ENCODE data around the gene PRXL2B.

PRXL2B gene

GRCh38 chr1:2610036-2610959, 23.7 kb downstream of the PRXL2B start:
- Histone ChIP-seq H3K9me3 (ENCODE audit: control extremely low read depth in 1 of 5, control insufficient read depth in 4 of 5, insufficient read depth in 2 of 5, low read depth in 1 of 5, low read length in 4 of 5) (peaks cover 3 to 17% (median 8%) of the 10 kb centered on the region in 5 experiments), H3K4me3 (ENCODE audit: control insufficient read depth in 1 of 7, extremely low read depth in 1 of 7, insufficient read depth in 4 of 7, low read depth in 2 of 7, low read length in 6 of 7) (no peak overlapping the region), H3K27me3 (replicated peaks in 2 of 5; ENCODE audit: control insufficient read depth in 4 of 5, insufficient read depth in 5 of 5, low read length in 4 of 5) (peaks cover 0 to 25% (median 1%) of the 10 kb centered on the region in 5 experiments), H3K36me3 (ENCODE audit: control insufficient read depth in 4 of 4, insufficient read depth in 4 of 4, low read length in 3 of 4) (no peaks in the 10 kb centered on the region), H3K4me1 (ENCODE audit: control extremely low read depth in 1 of 4, control insufficient read depth in 4 of 4, insufficient read depth in 4 of 4, low read length in 3 of 4) (no peaks in the 10 kb centered on the region), H3K27ac (ENCODE audit: insufficient read depth in 1 of 2, low read depth in 1 of 2, low read length in 2 of 2, poor library complexity in 1 of 2, severe bottlenecking in 2 of 2) (no peak overlapping the region)
- DNase-seq = no peak
- POLR2A ChIA-PET = no interaction called here
- CTCF ChIA-PET = interaction anchor here (1.0 to 1.4 kb wide), 2 partner anchors 14 to 26 kb away, joined by 3 read pairs; no protein-coding TSS in a partner anchor
- WGBS (ENCODE audit: insufficient coverage) = 85% methylated on average over 19 of the region's 21 CpGs

DNA sequence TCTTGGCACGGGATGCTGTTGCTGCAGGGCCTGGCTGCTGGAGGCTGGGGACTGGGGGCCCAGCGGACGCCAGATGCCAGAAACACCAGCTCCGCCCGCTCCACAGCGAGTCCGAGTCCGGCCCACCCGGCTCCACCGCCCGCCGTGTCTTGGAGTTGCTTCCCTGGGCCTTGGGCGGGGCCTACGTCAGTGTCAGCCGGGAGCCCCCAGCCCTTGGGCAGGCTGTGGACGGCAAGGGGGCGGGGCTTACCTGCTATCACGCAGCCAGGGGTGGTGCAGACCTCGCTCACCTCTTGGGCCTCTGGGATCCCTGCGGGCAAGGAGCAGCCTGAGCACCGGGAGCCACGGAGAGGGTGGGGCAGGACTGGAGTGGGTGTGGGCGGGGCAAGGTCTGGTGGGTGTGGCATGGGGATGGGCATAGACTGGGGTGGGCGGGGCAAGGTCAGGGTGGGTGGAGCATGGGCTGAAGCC, 24.5 kb downstream of the PRXL2B start:
- no peaks in the 10 kb centered on the region for H3K4me1 ChIP-seq (ENCODE audit: control extremely low read depth in 1 of 4, control insufficient read depth in 4 of 4, insufficient read depth in 4 of 4, low read length in 3 of 4)
- H3K36me3 ChIP-seq (ENCODE audit: control insufficient read depth in 4 of 4, insufficient read depth in 4 of 4, low read length in 3 of 4) = no peaks in the 10 kb centered on the region
- 17% methylated on average over 12 of the region's 24 CpGs for WGBS (ENCODE audit: insufficient coverage)
- ChIA-PET POLR2A (no interaction called here), CTCF (interaction anchor here (1.4 kb wide), 1 partner anchor 13 kb away, joined by 3 read pairs; no protein-coding TSS in a partner anchor)
- H3K4me3 ChIP-seq (ENCODE audit: control insufficient read depth in 1 of 7, extremely low read depth in 1 of 7, insufficient read depth in 4 of 7, low read depth in 2 of 7, low read length in 6 of 7) = no peak overlapping the region
- H3K27me3 ChIP-seq (replicated peaks in 2 of 5; ENCODE audit: control insufficient read depth in 4 of 5, insufficient read depth in 5 of 5, low read length in 4 of 5) = peaks cover 0 to 25% (median 1%) of the 10 kb centered on the region in 5 experiments
- H3K9me3 ChIP-seq (ENCODE audit: control extremely low read depth in 1 of 5, control insufficient read depth in 4 of 5, insufficient read depth in 2 of 5, low read depth in 1 of 5, low read length in 4 of 5) = peaks cover 6 to 24% (median 12%) of the 10 kb centered on the region in 5 experiments
- peak in 2 of 3 donors; percentile 40 to 48 for DNase-seq
- H3K27ac ChIP-seq (ENCODE audit: insufficient read depth in 1 of 2, low read depth in 1 of 2, low read length in 2 of 2, poor library complexity in 1 of 2, severe bottlenecking in 2 of 2) = no peak overlapping the region

GRCh38 chr1:2611621-2612437, 25.3 kb downstream of the PRXL2B start:
- Histone ChIP-seq H3K27me3 (replicated peaks in 2 of 5; ENCODE audit: control insufficient read depth in 4 of 5, insufficient read depth in 5 of 5, low read length in 4 of 5) (peaks cover 1 to 28% (median 2%) of the 10 kb centered on the region in 5 experiments), H3K4me1 (ENCODE audit: control extremely low read depth in 1 of 4, control insufficient read depth in 4 of 4, insufficient read depth in 4 of 4, low read length in 3 of 4) (no peaks in the 10 kb centered on the region), H3K9me3 (ENCODE audit: control extremely low read depth in 1 of 5, control insufficient read depth in 4 of 5, insufficient read depth in 2 of 5, low read depth in 1 of 5, low read length in 4 of 5) (peaks cover 7 to 30% (median 16%) of the 10 kb centered on the region in 5 experiments), H3K4me3 (ENCODE audit: control insufficient read depth in 1 of 7, extremely low read depth in 1 of 7, insufficient read depth in 4 of 7, low read depth in 2 of 7, low read length in 6 of 7) (no peak overlapping the region), H3K27ac (ENCODE audit: insufficient read depth in 1 of 2, low read depth in 1 of 2, low read length in 2 of 2, poor library complexity in 1 of 2, severe bottlenecking in 2 of 2) (no peak overlapping the region), H3K36me3 (ENCODE audit: control insufficient read depth in 4 of 4, insufficient read depth in 4 of 4, low read length in 3 of 4) (no peaks in the 10 kb centered on the region)
- WGBS (ENCODE audit: insufficient coverage) = 88% methylated on average over 18 of the region's 19 CpGs
- POLR2A ChIA-PET = no interaction called here
- DNase-seq = no peak
- CTCF ChIA-PET = no interaction called here

- Histone ChIP-seq H3K4me1 (ENCODE audit: control extremely low read depth in 1 of 4, control insufficient read depth in 4 of 4, insufficient read depth in 4 of 4, low read length in 3 of 4) (no peaks in the 10 kb centered on the region), H3K9me3 (ENCODE audit: control extremely low read depth in 1 of 5, control insufficient read depth in 4 of 5, insufficient read depth in 2 of 5, low read depth in 1 of 5, low read length in 4 of 5) (peaks cover 7 to 32% (median 16%) of the 10 kb centered on the region in 5 experiments), H3K27ac (ENCODE audit: insufficient read depth in 1 of 2, low read depth in 1 of 2, low read length in 2 of 2, poor library complexity in 1 of 2, severe bottlenecking in 2 of 2) (no peak overlapping the region), H3K36me3 (ENCODE audit: control insufficient read depth in 4 of 4, insufficient read depth in 4 of 4, low read length in 3 of 4) (no peaks in the 10 kb centered on the region), H3K27me3 (replicated peaks in 2 of 5; ENCODE audit: control insufficient read depth in 4 of 5, insufficient read depth in 5 of 5, low read length in 4 of 5) (peaks cover 1 to 31% (median 2%) of the 10 kb centered on the region in 5 experiments), H3K4me3 (ENCODE audit: control insufficient read depth in 1 of 7, extremely low read depth in 1 of 7, insufficient read depth in 4 of 7, low read depth in 2 of 7, low read length in 6 of 7) (no peak overlapping the region)
- ChIA-PET POLR2A (no interaction called here), CTCF (no interaction called here)
- no peak for DNase-seq
- WGBS (ENCODE audit: insufficient coverage) = 85% methylated on average over 10 of the region's 11 CpGs
Observed at GRCh38 chr1:2612591-2613365, 26.2 kb downstream of the PRXL2B start.

- Histone ChIP-seq H3K27me3 (replicated peaks in 2 of 5; ENCODE audit: control insufficient read depth in 4 of 5, insufficient read depth in 5 of 5, low read length in 4 of 5) (peaks cover 1 to 37% (median 7%) of the 10 kb centered on the region in 5 experiments), H3K4me3 (ENCODE audit: control insufficient read depth in 1 of 7, extremely low read depth in 1 of 7, insufficient read depth in 4 of 7, low read depth in 2 of 7, low read length in 6 of 7) (no peak overlapping the region), H3K36me3 (ENCODE audit: control insufficient read depth in 4 of 4, insufficient read depth in 4 of 4, low read length in 3 of 4) (no peaks in the 10 kb centered on the region), H3K9me3 (ENCODE audit: control extremely low read depth in 1 of 5, control insufficient read depth in 4 of 5, insufficient read depth in 2 of 5, low read depth in 1 of 5, low read length in 4 of 5) (peaks cover 7 to 34% (median 20%) of the 10 kb centered on the region in 5 experiments), H3K4me1 (ENCODE audit: control extremely low read depth in 1 of 4, control insufficient read depth in 4 of 4, insufficient read depth in 4 of 4, low read length in 3 of 4) (no peaks in the 10 kb centered on the region), H3K27ac (ENCODE audit: insufficient read depth in 1 of 2, low read depth in 1 of 2, low read length in 2 of 2, poor library complexity in 1 of 2, severe bottlenecking in 2 of 2) (no peak overlapping the region)
- ChIA-PET POLR2A (no interaction called here), CTCF (no interaction called here)
- WGBS (ENCODE audit: insufficient coverage) = 94% methylated on average over 2 of the region's 2 CpGs
- no peak for DNase-seq
Observed at GRCh38 chr1:2614145-2614544, 27.6 kb downstream of the PRXL2B start.

- peaks cover 0 to 2% (median 0%) of the 10 kb centered on the region in 4 experiments for H3K4me1 ChIP-seq (ENCODE audit: control extremely low read depth in 1 of 4, control insufficient read depth in 4 of 4, insufficient read depth in 4 of 4, low read length in 3 of 4)
- H3K36me3 ChIP-seq (ENCODE audit: control insufficient read depth in 4 of 4, insufficient read depth in 4 of 4, low read length in 3 of 4) = no peaks in the 10 kb centered on the region
- no CpG with 5 or more reads among the region's 1 CpG for WGBS (ENCODE audit: insufficient coverage)
- H3K9me3 ChIP-seq (ENCODE audit: control extremely low read depth in 1 of 5, control insufficient read depth in 4 of 5, insufficient read depth in 2 of 5, low read depth in 1 of 5, low read length in 4 of 5) = peaks cover 7 to 52% (median 20%) of the 10 kb centered on the region in 5 experiments
- POLR2A ChIA-PET = no interaction called here
- no peak overlapping the region for H3K4me3 ChIP-seq (ENCODE audit: control insufficient read depth in 1 of 7, extremely low read depth in 1 of 7, insufficient read depth in 4 of 7, low read depth in 2 of 7, low read length in 6 of 7)
- peaks cover 2 to 30% (median 8%) of the 10 kb centered on the region in 5 experiments for H3K27me3 ChIP-seq (replicated peaks in 2 of 5; ENCODE audit: control insufficient read depth in 4 of 5, insufficient read depth in 5 of 5, low read length in 4 of 5)
- DNase-seq = no peak
- CTCF ChIA-PET = no interaction called here
- no peak overlapping the region for H3K27ac ChIP-seq (ENCODE audit: insufficient read depth in 1 of 2, low read depth in 1 of 2, low read length in 2 of 2, poor library complexity in 1 of 2, severe bottlenecking in 2 of 2)
Observed at GRCh38 chr1:2617971-2618470, 31.4 kb downstream of the PRXL2B start.

Data from common myeloid progenitor, CD34-positive (primary cell).